Breast epithelium (tissue), 4 donors: ENCODE measurements around the gene LPAR2. TPM values are rescaled to one million over a fixed set of nuclear protein-coding genes. Genes with fewer than 3 reads are reported as not detected.

Experiments
- DNase-seq, 2 donors: peaks; one replicate each; pipeline ENCODE4 v3.0.0-alpha.2; 2019; ENCODE audit warnings: low spot score in 2 of 2
- H3K27ac ChIP-seq, 2 donors: fragments of 200-600 bp; sonication (generic) in 1 of 2; one replicate each; pipeline ENCODE4 v1.5.1; 2016 to 2019; ENCODE audit warnings: mild to moderate bottlenecking in 1 of 2
- H3K27me3 ChIP-seq, 2 donors: fragments of 200-600 bp; sonication (generic) in 1 of 2; one replicate each; pipeline versions ENCODE4 v1.5.1 to v1.6.0; 2017 to 2019; ENCODE audit warnings: control low read depth in 1 of 2, mild to moderate bottlenecking in 1 of 2
- H3K36me3 ChIP-seq: fragments of 200-600 bp; one replicate; pipeline ENCODE4 v1.5.1; 2019
- H3K4me1 ChIP-seq, 2 donors: fragments of 200-600 bp; sonication (generic); one replicate each; pipeline ENCODE4 v1.5.1; 2016 to 2019; ENCODE audit warnings: control low read depth in 1 of 2
- H3K4me3 ChIP-seq, 3 donors: fragments of 200-600 bp; sonication (generic); 1 replicate in 2 of 3; 2 replicates in 1 of 3; pipeline ENCODE4 v1.5.1; 2016 to 2019; ENCODE audit warnings: mild to moderate bottlenecking in 3 of 3, moderate library complexity in 2 of 3
- H3K9me3 ChIP-seq, 2 donors: fragments of 200-600 bp; sonication (generic) in 1 of 2; one replicate each; pipeline ENCODE4 v1.5.1; 2016 to 2019; ENCODE audit warnings: control low read depth in 1 of 2
- POLR2A ChIP-seq: fragments of 450-650 bp; IDR thresholded peaks from one replicate; pipeline ENCODE4 v1.6.1; 2016; ENCODE audit warnings: antibody characterized with exemption, mild to moderate bottlenecking, moderate library complexity
- POLR2AphosphoS5 ChIP-seq, 3 donors: sonication (generic); formaldehyde crosslinking; IDR thresholded peaks; one replicate each; pipeline ENCODE4 v1.6.1; 2017; ENCODE audit warnings: antibody characterized with exemption in 3 of 3
- intact Hi-C: fragments of 100-400 bp; cut with DNase I; formaldehyde crosslinking; loops from one replicate; pipeline ENCODE4 v1.15.1; 2023; ENCODE audit warnings: low total_unique reads
- total RNA-seq, 3 donors: library from RNA; depleted of rRNA; stranded (reverse); fragments of >200 nt; gene quantifications; one replicate each; pipeline ENCODE4 v1.1.0, GENCODE V29; 2016
- TF ChIP-seq, protein P1 (sequence below), 3 donors: fragments of 450-650 bp; IDR thresholded peaks; one replicate each; pipeline ENCODE4 v1.5.1; 2016 to 2017; ENCODE audit warnings: antibody characterized with exemption in 3 of 3, mild to moderate bottlenecking in 3 of 3, moderate library complexity in 3 of 3

The LPAR2 gene
- total RNA-seq, 3 donors from 2014 or later, result 3.2 to 17.1 (median 16.4) TPM

DNA sequence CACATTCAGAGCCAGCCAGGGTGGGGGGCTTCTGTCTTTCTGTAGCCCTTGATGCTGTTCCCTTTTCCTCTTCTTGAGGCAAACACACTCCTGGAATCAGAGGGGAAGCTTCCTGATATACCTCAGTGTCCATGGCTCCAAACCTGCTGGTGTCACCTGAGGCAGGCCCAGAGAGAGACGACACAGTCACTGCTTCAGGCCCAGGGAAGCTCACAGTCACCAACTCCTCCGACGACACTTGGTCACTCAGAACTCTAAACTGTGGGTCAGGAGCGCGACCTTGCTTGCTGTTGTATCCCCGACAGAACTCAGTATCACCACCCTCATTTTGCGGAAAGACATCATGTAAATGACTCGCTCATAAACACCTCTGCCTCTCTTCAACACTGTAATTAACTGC lies 34.3 kb upstream of the LPAR2 start:
- no peaks in the 10 kb centered on the region for H3K27me3 ChIP-seq
- peaks cover 10 to 11% of the 10 kb centered on the region in 2 donors for H3K4me1 ChIP-seq
- DNase-seq, result no peak
- intact Hi-C loops, result no loop called here
- TF ChIP-seq, protein P1, sequence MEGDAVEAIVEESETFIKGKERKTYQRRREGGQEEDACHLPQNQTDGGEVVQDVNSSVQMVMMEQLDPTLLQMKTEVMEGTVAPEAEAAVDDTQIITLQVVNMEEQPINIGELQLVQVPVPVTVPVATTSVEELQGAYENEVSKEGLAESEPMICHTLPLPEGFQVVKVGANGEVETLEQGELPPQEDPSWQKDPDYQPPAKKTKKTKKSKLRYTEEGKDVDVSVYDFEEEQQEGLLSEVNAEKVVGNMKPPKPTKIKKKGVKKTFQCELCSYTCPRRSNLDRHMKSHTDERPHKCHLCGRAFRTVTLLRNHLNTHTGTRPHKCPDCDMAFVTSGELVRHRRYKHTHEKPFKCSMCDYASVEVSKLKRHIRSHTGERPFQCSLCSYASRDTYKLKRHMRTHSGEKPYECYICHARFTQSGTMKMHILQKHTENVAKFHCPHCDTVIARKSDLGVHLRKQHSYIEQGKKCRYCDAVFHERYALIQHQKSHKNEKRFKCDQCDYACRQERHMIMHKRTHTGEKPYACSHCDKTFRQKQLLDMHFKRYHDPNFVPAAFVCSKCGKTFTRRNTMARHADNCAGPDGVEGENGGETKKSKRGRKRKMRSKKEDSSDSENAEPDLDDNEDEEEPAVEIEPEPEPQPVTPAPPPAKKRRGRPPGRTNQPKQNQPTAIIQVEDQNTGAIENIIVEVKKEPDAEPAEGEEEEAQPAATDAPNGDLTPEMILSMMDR (IDR thresholded peaks at IDR 0.05), result no peak
- TF ChIP-seq POLR2AphosphoS5 (IDR thresholded peaks at IDR 0.05) (no peak), POLR2A (no peak)
- no peaks in the 10 kb centered on the region for H3K36me3 ChIP-seq
- peak overlapping the region; percentile 70 to 98 (median 94) for H3K4me3 ChIP-seq
- no peaks in the 10 kb centered on the region for H3K9me3 ChIP-seq
- H3K27ac ChIP-seq, result peak overlapping the region; percentile 90 to 95

DNA sequence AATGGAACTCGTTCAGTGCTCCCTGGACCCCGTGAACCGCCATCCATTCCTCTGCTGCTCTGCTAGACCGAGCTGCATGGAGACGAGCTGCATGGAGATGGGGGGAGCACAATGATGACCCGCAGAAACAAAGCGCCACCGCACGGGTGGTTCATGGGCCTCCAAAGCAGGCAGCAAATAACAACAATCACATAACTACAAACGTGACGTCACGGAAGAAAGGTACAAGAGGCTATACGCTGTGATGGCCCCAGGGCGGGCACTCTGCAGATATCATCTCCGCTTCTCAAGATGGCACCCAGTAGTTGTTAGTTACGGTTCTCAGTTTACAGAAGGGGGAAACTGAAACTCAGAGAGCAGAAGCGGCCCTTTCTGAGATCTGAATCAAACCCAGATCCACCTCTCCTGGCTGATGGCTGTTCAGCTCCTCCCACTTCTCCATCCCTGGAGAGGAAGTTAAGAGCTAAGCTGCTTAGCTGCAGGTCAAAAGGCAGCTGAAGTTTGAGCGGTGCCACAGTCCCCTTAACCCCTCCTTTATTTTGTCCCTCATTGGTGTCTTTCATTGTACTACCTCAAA lies 33.7 kb upstream of the LPAR2 start:
- Histone ChIP-seq H3K27me3 (no peaks in the 10 kb centered on the region), H3K4me1 (peaks cover 10 to 11% of the 10 kb centered on the region in 2 donors), H3K4me3 (peak overlapping the region in 1 of 3 donors; percentile 94), H3K9me3 (no peaks in the 10 kb centered on the region), H3K36me3 (no peaks in the 10 kb centered on the region), H3K27ac (no peak overlapping the region)
- TF ChIP-seq, protein P1 (IDR thresholded peaks at IDR 0.05), result no peak
- no peak for TF ChIP-seq POLR2AphosphoS5 (IDR thresholded peaks at IDR 0.05)
- no peak for TF ChIP-seq POLR2A
- no peak for DNase-seq
- intact Hi-C loops, result no loop called here

DNA sequence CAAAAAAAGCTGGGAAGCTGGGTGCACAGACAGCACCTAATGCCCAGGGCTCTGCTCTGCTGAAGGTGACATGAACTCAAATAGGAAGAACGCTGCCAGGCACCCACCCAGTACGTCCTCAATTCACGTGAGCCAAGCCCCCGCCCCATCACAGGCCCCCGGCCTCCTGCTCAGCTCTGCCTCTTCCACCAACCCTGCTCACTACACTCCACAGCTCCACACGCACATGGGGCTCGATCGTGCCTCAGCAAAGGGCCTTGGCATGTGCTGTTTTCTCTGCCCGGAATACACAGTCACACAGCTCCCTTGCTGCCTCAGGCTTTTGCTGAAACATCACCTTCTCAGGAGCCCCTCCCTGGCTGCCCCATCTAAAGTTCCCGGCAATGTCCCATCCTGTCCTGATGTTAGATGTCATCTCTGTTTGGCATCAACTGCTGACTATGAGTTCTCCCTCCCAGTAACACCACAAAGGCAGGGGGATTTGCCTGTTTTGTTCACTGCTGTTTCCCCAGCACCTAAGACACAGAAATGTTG lies 33.2 kb upstream of the LPAR2 start:
- TF ChIP-seq POLR2AphosphoS5 (IDR thresholded peaks at IDR 0.05), result no peak
- Histone ChIP-seq H3K27me3 (no peaks in the 10 kb centered on the region), H3K27ac (no peak overlapping the region), H3K4me1 (peaks cover 10 to 11% of the 10 kb centered on the region in 2 donors), H3K4me3 (peak overlapping the region in 1 of 3 donors; percentile 94), H3K36me3 (no peaks in the 10 kb centered on the region), H3K9me3 (no peaks in the 10 kb centered on the region)
- no peak for DNase-seq
- intact Hi-C loops, result no loop called here

DNA sequence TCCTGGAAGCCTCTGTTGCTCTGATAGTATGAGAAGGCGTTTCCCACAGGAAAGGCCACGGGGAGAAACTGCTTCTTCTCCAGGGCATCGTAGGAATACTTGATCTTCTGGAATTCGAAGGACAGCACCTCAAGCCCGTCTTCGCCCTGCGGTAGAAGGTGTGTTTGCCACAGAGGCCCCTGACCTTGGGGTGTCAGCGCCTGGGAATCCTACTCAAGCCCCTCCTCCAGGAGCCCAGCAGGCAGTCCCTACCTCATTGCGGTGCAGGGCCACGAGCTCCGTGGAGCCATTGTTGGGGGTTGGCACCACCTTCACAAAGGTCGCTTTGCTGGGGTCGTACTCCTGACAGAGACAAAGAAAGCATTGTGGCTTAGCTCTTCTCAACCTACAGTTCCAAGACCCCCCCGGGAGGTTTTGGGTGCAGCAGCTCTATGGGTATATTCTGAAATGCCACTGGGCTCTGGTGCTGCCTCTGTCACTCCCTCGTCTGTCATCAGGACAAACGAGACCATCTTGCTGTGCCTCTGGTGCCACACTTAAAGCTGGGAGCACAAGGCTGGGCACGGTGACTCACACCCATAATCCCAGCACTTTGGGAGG lies 31.7 kb upstream of the LPAR2 start:
- intact Hi-C loops, result no loop called here
- TF ChIP-seq POLR2AphosphoS5 (IDR thresholded peaks at IDR 0.05) (no peak), POLR2A (no peak)
- TF ChIP-seq, protein P1 (IDR thresholded peaks at IDR 0.05), result no peak

DNA sequence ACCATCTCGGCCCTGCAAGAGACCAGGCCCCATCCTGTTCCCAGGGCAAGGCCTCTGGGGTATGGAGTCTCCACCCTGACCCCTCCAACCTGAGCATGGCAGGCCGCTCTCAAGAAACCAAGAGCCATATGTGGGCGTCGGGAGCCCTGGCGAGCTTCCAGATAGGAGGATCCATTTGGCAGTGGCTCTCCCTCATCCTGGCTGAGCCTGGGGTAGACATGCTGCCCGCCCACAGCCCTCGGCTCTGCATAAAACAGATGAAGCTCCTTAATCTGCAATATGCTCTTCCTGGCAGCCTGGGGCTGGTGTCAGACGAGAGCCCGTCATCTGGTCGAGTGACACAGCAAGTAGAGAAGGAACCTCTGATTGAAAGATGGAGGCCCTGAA lies 29.4 kb upstream of the LPAR2 start:
- no peak overlapping the region for H3K27ac ChIP-seq
- H3K9me3 ChIP-seq, result no peaks in the 10 kb centered on the region
- H3K4me1 ChIP-seq, result peaks cover 5 to 11% of the 10 kb centered on the region in 2 donors
- H3K36me3 ChIP-seq, result peaks cover 18% of the 10 kb centered on the region
- no peaks in the 10 kb centered on the region for H3K27me3 ChIP-seq
- TF ChIP-seq POLR2A (no peak), POLR2AphosphoS5 (IDR thresholded peaks at IDR 0.05) (no peak)
- TF ChIP-seq, protein P1 (IDR thresholded peaks at IDR 0.05), result no peak
- H3K4me3 ChIP-seq, result no peak overlapping the region
- intact Hi-C loops, result no loop called here
- DNase-seq, result no peak

More for the DNA sequence above, 31.7 kb upstream of the LPAR2 start:
- no peaks in the 10 kb centered on the region for H3K9me3 ChIP-seq
- no peak overlapping the region for H3K4me3 ChIP-seq
- no peaks in the 10 kb centered on the region for H3K27me3 ChIP-seq
- H3K36me3 ChIP-seq, result peaks cover 10% of the 10 kb centered on the region
- peaks cover 10 to 11% of the 10 kb centered on the region in 2 donors for H3K4me1 ChIP-seq
- no peak overlapping the region for H3K27ac ChIP-seq
- DNase-seq, result no peak
